HS-5 (cell line): Measurements from ENCODE around the gene RAD23A.
A peak's percentile ranks its signal among the peaks of the same experiment; 100 is the strongest.
"Not testable (repeated sequence)": the region's sequence is repeated elsewhere in the genome, so short reads cannot be mapped to it uniquely, and the experiment has no call there.

ENCODE experiments used
- DNase-seq: peaks from one replicate; pipeline ENCODE4 v3.0.0-alpha.2; 2012; ENCODE audit warnings: low read depth

RAD23A gene

DNA sequence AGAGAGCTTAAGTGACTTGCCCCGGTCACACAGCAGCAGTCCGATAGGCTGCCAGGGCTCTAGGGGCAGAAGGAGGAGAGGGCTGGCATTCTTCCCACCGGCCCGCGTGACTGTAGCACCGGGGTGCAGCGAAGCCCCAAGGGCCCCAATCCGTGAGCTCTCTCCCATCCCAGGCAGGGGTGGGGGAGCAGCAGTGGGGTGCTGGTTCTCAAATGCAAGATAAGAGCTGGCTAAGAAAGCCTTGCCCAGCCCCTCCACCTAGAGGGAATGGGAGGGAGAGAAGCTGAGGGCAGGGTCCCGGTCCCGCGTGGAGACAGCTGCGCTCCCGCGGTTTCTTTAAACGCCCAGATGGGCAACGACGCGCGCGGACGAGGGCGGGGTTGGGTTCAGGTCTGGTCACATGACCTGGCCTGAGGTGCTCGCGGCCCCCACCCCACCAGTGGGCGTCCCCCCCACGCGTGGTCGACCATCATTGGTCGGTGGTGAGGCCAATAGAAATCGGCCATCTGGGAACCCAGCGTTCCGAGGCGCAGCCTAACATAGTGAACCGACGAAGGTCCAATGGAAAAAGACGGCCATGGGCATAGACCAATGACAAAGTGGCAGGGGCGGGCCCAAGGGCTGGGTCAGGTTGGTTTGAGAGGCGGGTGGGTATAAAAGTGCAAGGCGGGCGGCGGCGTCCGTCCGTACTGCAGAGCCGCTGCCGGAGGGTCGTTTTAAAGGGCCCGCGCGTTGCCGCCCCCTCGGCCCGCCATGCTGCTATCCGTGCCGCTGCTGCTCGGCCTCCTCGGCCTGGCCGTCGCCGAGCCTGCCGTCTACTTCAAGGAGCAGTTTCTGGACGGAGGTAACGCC is 7.5 kb upstream of the RAD23A start, which contains the start of gene CALR:
Gene CALR, plus strand, starts transcription at position 683 of the 852 bp plus-strand sequence. Its CDS starts 71 bp downstream, at position 754.
- peak; percentile 100 for DNase-seq

DNA sequence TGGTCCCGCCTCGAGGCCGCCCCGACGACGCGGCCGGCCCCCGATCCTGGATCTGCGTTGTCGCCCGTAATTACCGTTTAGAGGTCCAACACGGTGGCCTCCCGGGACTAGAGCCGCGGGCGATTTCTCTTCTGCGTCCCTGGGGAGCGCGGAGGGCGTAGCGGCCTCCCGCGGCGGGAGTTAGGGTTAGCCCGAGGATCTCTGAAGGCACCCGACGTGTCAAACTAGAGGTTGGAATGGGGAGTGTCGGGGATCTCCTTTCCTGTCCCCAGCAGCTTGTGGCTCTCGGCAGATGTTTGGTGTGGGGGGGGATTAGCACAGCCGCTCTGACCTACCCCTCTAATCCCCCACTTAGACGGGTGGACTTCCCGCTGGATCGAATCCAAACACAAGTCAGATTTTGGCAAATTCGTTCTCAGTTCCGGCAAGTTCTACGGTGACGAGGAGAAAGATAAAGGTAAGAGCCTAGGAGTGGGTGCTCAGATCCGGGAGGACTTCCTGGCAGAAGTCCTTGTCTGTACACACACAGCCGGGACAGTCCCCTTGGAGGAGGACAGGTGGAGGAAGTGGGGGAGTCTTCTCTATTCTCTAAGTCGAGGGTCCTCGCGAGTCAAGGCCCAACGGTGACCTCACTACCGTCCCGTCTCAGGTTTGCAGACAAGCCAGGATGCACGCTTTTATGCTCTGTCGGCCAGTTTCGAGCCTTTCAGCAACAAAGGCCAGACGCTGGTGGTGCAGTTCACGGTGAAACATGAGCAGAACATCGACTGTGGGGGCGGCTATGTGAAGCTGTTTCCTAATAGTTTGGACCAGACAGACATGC is 6.7 kb upstream of the RAD23A start:
- no peak for DNase-seq

DNA sequence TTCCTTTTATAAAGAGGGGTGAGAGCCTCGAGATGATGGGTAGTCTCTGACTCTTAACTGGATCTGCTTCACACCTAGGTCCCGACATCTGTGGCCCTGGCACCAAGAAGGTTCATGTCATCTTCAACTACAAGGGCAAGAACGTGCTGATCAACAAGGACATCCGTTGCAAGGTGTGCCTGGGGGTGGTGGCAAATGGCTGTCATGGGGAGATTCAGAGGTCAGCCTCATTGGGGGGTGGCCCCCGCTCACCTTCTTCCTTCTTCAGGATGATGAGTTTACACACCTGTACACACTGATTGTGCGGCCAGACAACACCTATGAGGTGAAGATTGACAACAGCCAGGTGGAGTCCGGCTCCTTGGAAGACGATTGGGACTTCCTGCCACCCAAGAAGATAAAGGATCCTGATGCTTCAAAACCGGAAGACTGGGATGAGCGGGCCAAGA is 5.7 kb upstream of the RAD23A start:
- no peak for DNase-seq

DNA sequence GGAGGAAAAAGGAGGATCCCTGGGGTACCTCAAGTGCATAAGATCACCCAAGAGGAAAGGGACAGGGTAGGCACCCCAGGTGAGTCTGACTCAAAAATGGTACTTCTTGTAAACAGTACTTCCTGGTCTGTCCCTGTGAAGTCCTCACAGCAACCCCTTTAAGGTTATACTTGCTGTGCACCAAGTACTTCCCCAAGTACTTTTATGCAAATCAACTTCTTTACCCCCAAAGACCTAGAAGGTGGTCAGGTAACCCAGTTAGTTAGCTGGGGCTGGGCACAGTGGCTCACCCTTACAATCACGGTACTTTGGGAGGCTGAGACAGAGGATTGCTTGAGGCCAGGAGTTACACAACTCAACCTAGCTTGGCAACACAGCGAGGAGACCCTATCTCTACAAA is 4.8 kb upstream of the RAD23A start:
- DNase-seq: no peak

DNA sequence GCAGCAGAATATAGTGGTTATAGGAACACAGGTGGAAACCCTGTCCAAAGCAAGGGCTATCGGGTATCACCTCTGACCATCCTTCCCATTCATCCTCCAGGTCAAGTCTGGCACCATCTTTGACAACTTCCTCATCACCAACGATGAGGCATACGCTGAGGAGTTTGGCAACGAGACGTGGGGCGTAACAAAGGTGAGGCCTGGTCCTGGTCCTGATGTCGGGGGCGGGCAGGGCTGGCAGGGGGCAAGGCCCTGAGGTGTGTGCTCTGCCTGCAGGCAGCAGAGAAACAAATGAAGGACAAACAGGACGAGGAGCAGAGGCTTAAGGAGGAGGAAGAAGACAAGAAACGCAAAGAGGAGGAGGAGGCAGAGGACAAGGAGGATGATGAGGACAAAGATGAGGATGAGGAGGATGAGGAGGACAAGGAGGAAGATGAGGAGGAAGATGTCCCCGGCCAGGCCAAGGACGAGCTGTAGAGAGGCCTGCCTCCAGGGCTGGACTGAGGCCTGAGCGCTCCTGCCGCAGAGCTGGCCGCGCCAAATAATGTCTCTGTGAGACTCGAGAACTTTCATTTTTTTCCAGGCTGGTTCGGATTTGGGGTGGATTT is 2.1 kb upstream of the RAD23A start:
- no peak for DNase-seq

DNA sequence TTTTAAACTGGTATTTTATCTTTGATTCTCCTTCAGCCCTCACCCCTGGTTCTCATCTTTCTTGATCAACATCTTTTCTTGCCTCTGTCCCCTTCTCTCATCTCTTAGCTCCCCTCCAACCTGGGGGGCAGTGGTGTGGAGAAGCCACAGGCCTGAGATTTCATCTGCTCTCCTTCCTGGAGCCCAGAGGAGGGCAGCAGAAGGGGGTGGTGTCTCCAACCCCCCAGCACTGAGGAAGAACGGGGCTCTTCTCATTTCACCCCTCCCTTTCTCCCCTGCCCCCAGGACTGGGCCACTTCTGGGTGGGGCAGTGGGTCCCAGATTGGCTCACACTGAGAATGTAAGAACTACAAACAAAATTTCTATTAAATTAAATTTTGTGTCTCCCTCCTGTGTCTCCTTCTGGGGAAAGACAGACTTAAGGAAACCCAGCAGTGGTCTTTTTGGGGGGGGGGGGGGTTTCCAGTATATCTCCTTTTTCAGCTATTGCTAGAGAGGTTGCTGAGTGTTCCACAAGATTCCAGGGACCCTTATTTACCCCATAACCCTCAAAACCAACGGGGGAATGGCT is 1.5 kb upstream of the RAD23A start:
- DNase-seq: no peak

DNA sequence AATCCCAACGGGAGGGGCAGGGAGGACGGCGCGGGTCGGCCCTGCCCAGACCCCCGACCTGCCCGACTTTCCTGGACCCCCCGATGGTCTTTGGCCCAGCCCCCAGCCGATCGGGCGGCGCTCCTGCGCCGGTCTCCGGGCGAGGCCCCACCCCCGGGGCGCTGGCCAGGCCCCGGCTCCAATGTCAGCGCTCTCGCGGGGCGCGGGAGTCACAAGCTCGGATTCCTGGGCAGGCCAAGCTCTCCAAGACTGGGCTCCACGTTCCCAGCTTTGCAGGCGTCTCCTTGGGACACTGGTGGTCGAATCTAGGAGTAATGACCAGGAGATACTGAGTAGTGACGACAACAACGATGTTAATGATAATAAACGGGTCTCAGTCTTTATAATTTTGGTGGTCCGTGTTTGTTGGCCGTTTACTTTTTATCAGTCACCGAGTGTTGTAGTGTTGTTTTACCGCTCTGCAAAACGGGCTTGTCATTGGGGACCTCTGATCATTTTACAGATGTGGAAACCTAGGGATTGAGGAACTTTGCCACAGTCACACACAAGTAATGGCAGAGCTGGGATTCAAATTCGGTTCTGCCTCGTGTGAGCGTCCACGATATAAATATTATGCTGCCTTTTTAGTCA is 545 bp downstream of the RAD23A start:
- no peak for DNase-seq

DNA sequence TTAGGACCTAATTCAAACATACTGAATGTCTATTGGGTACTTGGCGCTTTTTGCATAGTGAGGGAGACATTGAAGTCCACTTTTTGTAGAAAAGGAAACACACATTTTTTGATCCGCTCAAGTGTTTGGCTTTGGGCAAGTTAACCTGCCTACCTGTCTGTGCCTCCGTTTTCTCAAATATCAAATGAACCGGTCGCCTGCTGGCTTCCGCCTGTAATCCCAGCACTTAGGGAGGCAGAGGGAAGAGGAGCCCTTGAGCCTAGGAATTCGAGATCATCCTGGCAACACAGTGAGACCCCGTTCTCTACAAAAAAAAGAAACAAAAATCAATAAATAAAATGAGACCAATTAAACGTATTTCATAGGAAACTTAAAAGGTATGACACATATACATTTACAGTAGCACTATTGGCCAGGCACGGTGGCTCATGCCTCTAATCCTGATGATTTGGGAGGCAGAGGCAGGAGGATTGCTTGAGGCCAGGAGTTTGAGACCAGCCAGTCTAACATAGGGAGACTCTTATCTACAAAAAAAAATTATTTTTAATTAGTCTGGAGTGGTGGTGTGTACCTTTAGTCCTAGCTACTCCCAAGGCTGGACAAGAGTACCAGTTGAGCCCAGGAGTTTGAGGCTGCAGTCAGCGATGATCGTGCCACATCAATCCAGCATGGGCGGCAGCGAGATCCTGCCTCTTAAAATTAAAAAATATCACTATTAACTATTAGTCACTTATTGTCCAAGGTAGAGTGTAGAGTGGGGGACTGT is 1.3 kb downstream of the RAD23A start:
- no peak for DNase-seq

DNA sequence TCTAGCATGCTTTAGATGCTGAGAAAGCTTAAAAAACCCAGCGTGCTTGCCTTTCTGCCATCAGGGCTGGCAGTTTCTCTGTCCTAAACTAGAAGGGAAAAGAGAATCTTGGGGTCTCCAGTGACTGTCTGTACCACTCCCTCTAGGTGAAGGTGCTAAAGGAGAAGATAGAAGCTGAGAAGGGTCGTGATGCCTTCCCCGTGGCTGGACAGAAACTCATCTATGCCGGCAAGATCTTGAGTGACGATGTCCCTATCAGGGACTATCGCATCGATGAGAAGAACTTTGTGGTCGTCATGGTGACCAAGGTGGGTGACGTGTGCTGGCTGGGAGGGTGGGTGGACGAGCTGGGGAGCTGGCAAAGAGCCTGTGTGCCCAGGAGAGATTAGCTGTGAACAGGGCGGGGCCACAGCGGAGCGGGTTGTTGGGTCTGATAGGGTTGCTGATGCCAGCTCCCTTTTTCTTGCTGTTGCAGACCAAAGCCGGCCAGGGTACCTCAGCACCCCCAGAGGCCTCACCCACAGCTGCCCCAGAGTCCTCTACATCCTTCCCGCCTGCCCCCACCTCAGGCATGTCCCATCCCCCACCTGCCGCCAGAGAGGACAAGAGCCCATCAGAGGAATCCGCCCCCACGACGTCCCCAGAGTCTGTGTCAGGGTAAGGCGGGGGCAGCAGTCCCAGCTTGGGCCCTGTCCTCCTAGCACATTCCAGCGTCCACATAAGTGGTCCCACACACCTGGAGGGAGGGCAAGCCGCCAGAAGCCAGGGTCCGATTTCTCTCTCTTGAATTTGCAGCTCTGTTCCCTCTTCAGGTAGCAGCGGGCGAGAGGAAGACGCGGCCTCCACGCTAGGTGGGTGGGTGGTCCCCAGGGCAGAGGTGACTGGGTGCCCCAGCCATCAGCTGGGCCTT is 2.3 kb downstream of the RAD23A start:
- DNase-seq: no peak

DNA sequence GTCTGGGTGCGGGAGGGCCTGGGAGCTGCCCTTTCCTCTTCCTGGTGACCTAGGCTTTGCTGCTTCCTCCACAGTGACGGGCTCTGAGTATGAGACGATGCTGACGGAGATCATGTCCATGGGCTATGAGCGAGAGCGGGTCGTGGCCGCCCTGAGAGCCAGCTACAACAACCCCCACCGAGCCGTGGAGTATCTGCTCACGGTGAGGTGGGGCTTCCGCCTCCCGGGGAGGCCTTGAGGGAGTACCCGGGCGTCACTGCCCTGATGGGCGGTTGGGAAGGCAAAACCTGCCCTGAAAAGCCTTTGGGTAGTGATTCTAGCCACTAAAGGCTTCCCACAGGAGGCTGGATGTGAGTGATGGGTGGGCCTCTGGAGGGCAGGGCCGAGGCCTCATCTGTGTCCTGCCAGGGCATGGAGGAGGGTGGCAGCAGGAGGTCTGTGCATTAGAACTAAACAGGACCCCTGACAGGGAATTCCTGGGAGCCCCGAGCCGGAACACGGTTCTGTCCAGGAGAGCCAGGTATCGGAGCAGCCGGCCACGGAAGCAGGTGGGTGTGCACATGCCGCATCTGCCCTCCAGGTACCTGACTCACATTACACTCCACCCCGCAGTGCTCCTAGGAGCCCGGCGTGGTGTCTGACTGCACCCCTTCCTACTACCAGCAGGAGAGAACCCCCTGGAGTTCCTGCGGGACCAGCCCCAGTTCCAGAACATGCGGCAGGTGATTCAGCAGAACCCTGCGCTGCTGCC is 3.1 kb downstream of the RAD23A start:
- no peak for DNase-seq

DNA sequence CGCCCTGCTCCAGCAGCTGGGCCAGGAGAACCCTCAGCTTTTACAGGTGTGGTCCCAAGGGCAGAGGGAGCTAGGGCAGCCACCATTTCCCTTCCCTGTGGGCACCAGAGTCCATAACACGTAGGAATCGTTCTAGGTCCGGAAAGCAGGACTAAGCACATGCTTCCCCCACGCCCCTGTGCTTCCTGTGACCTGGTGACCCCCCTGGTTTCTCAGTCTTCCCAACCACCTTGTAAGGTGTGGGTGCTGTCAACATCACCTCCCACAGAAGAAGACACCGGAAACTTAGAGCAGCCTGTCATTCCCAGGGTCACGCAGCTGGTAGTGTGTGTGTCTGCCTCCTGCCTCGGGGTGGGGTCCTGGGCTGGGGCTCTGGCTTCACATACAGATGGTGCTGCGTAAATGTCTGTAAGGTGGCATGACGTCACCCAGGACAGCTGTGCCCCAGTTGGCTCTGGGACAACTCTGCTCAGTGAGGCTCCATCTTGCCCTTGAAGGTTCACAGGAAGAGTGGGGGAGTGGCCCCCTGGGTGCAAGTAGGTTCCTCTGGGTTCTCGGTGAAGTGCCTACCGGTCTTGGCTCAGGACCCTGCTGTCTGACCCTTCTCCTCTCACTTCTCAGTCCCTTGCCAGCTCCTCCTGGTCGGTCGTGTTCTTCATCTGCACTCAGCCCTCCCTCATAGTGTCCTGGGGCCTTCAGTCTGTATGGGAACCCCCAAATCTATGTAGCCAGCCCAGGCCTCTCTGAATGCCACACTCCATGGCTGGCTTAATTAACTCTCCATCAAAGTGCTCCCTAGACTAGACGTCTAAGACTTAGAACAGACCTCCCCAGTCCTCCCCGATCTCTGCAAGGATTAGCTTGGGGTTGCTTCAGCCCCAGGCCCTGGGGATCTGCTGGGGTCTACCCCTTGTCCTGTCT is 4.0 kb downstream of the RAD23A start:
- no peak for DNase-seq

DNA sequence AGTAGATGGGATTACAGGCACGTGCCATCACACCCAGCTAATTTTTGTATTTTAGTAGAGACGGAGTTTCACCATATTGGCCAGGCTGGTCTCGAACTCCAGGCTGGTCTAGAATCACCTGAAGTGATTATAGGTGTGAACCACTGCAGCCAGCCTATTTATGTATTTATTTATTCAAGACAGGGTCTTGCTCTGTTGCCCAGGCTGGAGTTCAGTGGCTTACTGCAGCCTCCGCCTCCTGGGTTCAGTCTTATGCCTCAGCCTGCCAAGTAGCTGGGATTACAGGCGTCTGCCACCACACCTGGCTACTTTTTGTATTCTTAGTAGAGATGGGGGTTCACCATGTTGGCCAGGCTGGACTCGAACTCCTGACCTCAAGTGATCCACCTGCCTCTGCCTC is 6.4 kb downstream of the RAD23A start:
- not testable (repeated sequence) for DNase-seq

DNA sequence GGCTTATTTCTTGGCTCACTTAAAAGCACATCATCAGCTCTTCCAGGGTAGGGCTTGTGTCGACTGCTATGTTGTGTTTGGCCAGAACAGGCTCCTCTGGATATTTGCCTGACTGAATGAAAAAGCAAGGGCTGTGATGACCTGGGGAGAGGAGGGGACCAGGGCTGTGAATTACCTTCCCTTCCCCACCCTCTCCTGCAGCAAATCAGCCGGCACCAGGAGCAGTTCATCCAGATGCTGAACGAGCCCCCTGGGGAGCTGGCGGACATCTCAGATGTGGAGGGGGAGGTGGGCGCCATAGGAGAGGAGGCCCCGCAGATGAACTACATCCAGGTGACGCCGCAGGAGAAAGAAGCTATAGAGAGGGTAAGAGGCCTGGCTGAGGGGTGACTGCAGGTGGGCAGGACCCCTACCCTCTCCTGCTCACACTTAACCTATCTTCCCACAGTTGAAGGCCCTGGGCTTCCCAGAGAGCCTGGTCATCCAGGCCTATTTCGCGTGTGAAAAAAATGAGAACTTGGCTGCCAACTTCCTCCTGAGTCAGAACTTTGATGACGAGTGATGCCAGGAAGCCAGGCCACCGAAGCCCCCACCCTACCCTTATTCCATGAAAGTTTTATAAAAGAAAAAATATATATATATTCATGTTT is 7.0 kb downstream of the RAD23A start:
- peak; percentile 65 for DNase-seq

DNA sequence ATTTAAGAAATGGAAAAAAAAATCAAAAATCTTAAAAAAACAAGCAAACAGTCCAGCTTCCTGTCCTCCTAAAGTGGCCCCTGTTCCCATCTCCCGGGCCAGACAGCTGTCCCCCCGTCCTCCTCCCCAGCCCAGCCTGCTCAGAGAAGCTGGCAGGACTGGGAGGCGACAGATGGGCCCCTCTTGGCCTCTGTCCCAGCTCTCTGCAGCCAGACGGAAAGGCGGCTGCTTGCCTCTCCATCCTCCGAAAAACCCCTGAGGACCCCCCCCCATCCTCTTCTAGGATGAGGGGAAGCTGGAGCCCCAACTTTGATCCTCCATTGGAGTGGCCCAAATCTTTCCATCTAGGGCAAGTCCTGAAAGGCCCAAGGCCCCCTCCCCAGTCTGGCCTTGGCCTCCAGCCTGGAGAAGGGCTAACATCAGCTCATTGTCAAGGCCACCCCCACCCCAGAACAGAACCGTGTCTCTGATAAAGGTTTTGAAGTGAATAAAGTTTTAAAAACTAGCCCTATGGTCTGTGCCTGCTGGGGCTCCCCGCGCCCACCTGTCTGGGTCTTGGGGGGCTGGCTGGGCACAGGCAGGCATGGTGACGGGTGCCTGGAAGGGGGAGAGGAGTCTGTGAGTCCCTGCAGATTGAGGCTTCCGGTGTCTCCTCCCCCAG is 7.6 kb downstream of the RAD23A start:
- DNase-seq: no peak

DNA sequence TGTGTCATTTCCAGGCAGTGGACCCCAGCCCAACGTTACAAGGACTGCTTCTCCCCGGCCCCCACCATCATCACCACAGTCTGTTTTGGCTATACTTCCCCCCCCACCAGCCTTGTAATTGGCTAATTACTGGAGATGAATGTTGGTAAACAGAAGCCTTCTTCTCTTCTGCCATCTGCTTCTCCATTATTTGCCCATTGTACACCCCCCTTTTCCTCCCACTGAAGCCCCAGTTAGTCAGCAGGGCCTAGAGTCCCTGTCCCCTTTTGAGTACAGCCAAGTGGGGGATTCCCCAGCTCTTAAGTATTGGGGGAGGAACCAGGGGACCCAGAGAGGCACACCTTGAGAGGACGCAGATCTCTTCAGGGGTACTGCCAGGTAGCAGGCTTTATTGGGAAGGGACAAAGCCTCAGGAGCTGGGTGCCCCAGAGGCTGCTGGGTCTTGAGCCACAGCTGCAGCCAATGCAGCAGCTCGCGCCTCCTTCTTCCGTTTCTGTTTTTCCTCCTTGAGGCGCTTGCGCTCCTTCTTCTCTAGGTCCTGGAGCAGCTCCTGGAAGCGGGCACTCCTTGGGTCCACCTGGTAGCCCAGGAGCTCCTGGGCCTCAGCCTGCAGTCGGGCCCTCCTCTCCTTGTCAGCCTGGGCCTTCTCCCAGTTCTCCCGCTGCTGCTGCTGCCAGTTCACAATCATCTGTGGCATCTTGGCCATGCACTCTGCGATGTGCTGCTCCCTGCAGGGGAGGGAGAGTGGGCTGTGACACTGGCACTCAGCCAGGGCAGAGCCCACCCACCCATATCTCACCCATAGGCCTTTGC is 8.3 kb downstream of the RAD23A start:
- DNase-seq: no peak

DNA sequence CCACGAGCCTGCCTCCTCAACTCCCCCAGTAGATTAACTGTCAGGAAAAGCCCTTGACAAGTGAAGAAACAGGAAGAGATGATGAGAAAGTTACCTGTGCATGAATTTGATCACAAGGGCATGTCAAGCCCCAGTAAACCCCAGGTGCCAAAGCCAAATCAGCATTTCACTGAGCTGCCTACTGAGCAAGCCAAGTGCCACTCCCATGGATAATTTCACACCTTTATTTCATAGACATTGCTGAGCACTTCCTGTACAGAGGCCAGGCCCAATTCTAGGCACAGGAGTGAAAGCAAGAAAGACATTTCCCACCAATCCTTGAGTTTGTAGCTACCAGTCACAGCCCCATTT is 8.9 kb downstream of the RAD23A start:
- DNase-seq: no peak
